Liver (tissue), 9 donors: ENCODE data around the gene UBE3D. TPM values are rescaled to one million over a fixed set of nuclear protein-coding genes. Genes with fewer than 3 reads are reported as not detected.

Experiments used
- DNase-seq: peaks from one replicate; pipeline ENCODE4 v3.0.0-alpha.2; 2017; ENCODE audit warnings: low spot score
- H3K27ac ChIP-seq, 2 donors: one replicate each; pipeline ENCODE4 v1.7.0; 2013; ENCODE audit warnings: inconsistent platforms in 2 of 2, low read length in 2 of 2, control low read depth in 1 of 2, low read depth in 1 of 2, mild to moderate bottlenecking in 1 of 2
- H3K27me3 ChIP-seq, 4 donors: one replicate each; pipeline versions ENCODE4 v1.6.1 to v1.7.0; 2013; ENCODE audit warnings: low read length in 3 of 4, inconsistent platforms in 1 of 4, mild to moderate bottlenecking in 1 of 4, moderate library complexity in 1 of 4; ENCODE audit not compliant: control insufficient read depth in 4 of 4, insufficient read depth in 4 of 4
- H3K36me3 ChIP-seq, 4 donors: one replicate each; pipeline versions ENCODE4 v1.6.1 to v1.7.0; 2013; ENCODE audit warnings: low read length in 3 of 4, mild to moderate bottlenecking in 3 of 4, low read depth in 1 of 4, moderate library complexity in 1 of 4; ENCODE audit not compliant: control insufficient read depth in 4 of 4, insufficient read depth in 3 of 4
- H3K4me1 ChIP-seq, 4 donors: one replicate each; pipeline versions ENCODE4 v1.6.1 to v1.7.0; 2013; ENCODE audit warnings: low read length in 3 of 4, mild to moderate bottlenecking in 3 of 4, moderate library complexity in 1 of 4; ENCODE audit not compliant: control insufficient read depth in 4 of 4, insufficient read depth in 4 of 4
- H3K4me3 ChIP-seq, 3 donors: one replicate each; pipeline versions ENCODE4 v1.6.1 to v1.7.0; 2013; ENCODE audit warnings: low read length in 3 of 3, control low read depth in 1 of 3, low read depth in 1 of 3, mild to moderate bottlenecking in 1 of 3
- H3K9ac ChIP-seq, 2 donors: one replicate each; pipeline ENCODE4 v1.7.0; 2013; ENCODE audit warnings: low read length in 2 of 2, mild to moderate bottlenecking in 2 of 2, moderate library complexity in 2 of 2, control low read depth in 1 of 2, low read depth in 1 of 2
- H3K9me3 ChIP-seq, 4 donors: one replicate each; pipeline versions ENCODE4 v1.6.1 to v1.7.0; 2013; ENCODE audit warnings: low read length in 3 of 4; ENCODE audit not compliant: control insufficient read depth in 4 of 4
- ATF3 ChIP-seq: IDR thresholded peaks from 2 replicates; pipeline ENCODE4 v1.6.1; 2016; ENCODE audit warnings: antibody characterized with exemption
- CTCF ChIP-seq: fragments of 150-350 bp; IDR thresholded peaks from 2 replicates; pipeline ENCODE4 v1.5.1; 2017; ENCODE audit warnings: improper control_type of control experiment, low read depth, low read length; ENCODE audit not compliant: missing input control
- EGR1 ChIP-seq, 2 donors: IDR thresholded peaks; 2 replicates each; pipeline ENCODE4 v1.6.1; 2016 to 2018; ENCODE audit warnings: antibody characterized with exemption in 2 of 2, low read depth in 2 of 2
- FOXA1 ChIP-seq: IDR thresholded peaks from 2 replicates; pipeline ENCODE4 v1.6.1; 2016; ENCODE audit warnings: antibody characterized with exemption
- FOXA2 ChIP-seq: IDR thresholded peaks from 2 replicates; pipeline ENCODE4 v1.6.1; 2016; ENCODE audit warnings: antibody characterized with exemption
- GABPA ChIP-seq, 2 donors: IDR thresholded peaks in 1 of 2; conservative IDR thresholded peaks in 1 of 2; 2 replicates each; pipeline ENCODE4 v1.6.1; 2016; ENCODE audit warnings: antibody characterized with exemption in 2 of 2, mild to moderate bottlenecking in 1 of 2, moderate library complexity in 1 of 2
- HNF4A ChIP-seq, 2 donors: conservative IDR thresholded peaks; 2 replicates each; pipeline ENCODE4 v1.6.1; 2016; ENCODE audit warnings: antibody characterized with exemption in 2 of 2, mild to moderate bottlenecking in 2 of 2
- HNF4G ChIP-seq: IDR thresholded peaks from 2 replicates; pipeline ENCODE4 v1.6.1; 2016; ENCODE audit warnings: antibody characterized with exemption
- JUND ChIP-seq, 2 donors: IDR thresholded peaks; 2 replicates each; pipeline ENCODE4 v1.6.1; 2016; ENCODE audit warnings: antibody characterized with exemption in 2 of 2
- MAX ChIP-seq: IDR thresholded peaks from 2 replicates; pipeline ENCODE4 v1.6.1; 2016; ENCODE audit warnings: antibody characterized with exemption
- NR2F2 ChIP-seq: IDR thresholded peaks from 2 replicates; pipeline ENCODE4 v1.6.1; 2016; ENCODE audit warnings: antibody characterized with exemption
- RAD21 ChIP-seq, 2 donors: IDR thresholded peaks; 2 replicates each; pipeline ENCODE4 v1.6.1; 2016; ENCODE audit warnings: antibody characterized with exemption in 2 of 2, mild to moderate bottlenecking in 2 of 2
- REST ChIP-seq: IDR thresholded peaks from 2 replicates; pipeline ENCODE4 v1.6.1; 2016; ENCODE audit warnings: antibody characterized with exemption, mild to moderate bottlenecking
- RXRA ChIP-seq, 2 donors: IDR thresholded peaks; 2 replicates each; pipeline ENCODE4 v1.6.1; 2017 to 2018; ENCODE audit warnings: antibody characterized with exemption in 2 of 2, mild to moderate bottlenecking in 1 of 2
- SP1 ChIP-seq: IDR thresholded peaks from 2 replicates; pipeline ENCODE4 v1.6.1; 2018; ENCODE audit warnings: antibody characterized with exemption, mild to moderate bottlenecking
- TAF1 ChIP-seq: conservative IDR thresholded peaks from 2 replicates; pipeline ENCODE4 v1.6.1; 2016; ENCODE audit warnings: antibody characterized with exemption, mild to moderate bottlenecking
- YY1 ChIP-seq: IDR thresholded peaks from 2 replicates; pipeline ENCODE4 v1.6.1; 2016; ENCODE audit warnings: antibody characterized with exemption, mild to moderate bottlenecking
- ZBTB33 ChIP-seq: IDR thresholded peaks from 2 replicates; pipeline ENCODE4 v1.6.1; 2016; ENCODE audit warnings: antibody characterized with exemption
- WGBS: extraction: QIAGEN DNeasy Blood & Tissue Kit; methylation state at CpG from one replicate; pipeline ENCODE4 v1.1.7; 2013; 5-methylcytosine and 5-hydroxymethylcytosine counted together
- polyA plus RNA-seq, 2 donors: library from polyadenylated mRNA; stranded (reverse) in 1 of 2; unstranded in 1 of 2; fragments of 200-250 nt in 1 of 2; fragments of >200 nt in 1 of 2; fragmentation: Nextera tagmentation in 1 of 2; extraction: Ambion mirVana in 1 of 2; gene quantifications; one replicate each; pipeline versions ENCODE4 v1.2.1 to v1.2.3, GENCODE V29; 2013 to 2015
- total RNA-seq, 2 donors: library from RNA; depleted of rRNA; stranded (reverse); fragments of >200 nt; gene quantifications; one replicate each; pipeline ENCODE4 v1.2.3, GENCODE V29; 2014
- donor health status: healthy.
- donor health status: healthy.
- donor health status: healthy.
- donor health status: healthy.
- donor health status: healthy.

UBE3D gene
- total and polyA plus RNA-seq, 4 donors = 0.78 to 6.4 (median 1.9) TPM

GRCh38 chr6:83071023-83071422 is 5.4 kb upstream of the UBE3D start:
- H3K36me3 ChIP-seq = peaks cover 0 to 2% (median 0%) of the 10 kb centered on the region in 4 donors
- no peaks in the 10 kb centered on the region for H3K27me3 ChIP-seq
- H3K9ac ChIP-seq = no peak overlapping the region
- H3K9me3 ChIP-seq = no peaks in the 10 kb centered on the region
- 89% methylated on average over 4 of the region's 4 CpGs for WGBS
- no peak for DNase-seq
- TF ChIP-seq YY1 (no peak), FOXA2 (no peak), NR2F2 (no peak), FOXA1 (no peak), ATF3 (no peak), ZBTB33 (no peak), HNF4G (no peak), HNF4A (conservative IDR thresholded peaks at IDR 0.05) (no peak), EGR1 (IDR thresholded peaks at IDR 0.05; ENCODE audit: low read depth in 2 of 2) (no peak), RAD21 (IDR thresholded peaks at IDR 0.05) (no peak), MAX (no peak), SP1 (no peak), GABPA (IDR thresholded peaks at IDR 0.05 in 1 of 2, conservative IDR thresholded peaks at IDR 0.05 in 1 of 2) (no peak), REST (no peak), TAF1 (no peak), RXRA (IDR thresholded peaks at IDR 0.05) (no peak), CTCF (no peak), JUND (IDR thresholded peaks at IDR 0.05) (no peak)
- H3K4me3 ChIP-seq = no peak overlapping the region
- no peak overlapping the region for H3K27ac ChIP-seq
- peaks cover 0 to 16% (median 5%) of the 10 kb centered on the region in 4 donors for H3K4me1 ChIP-seq
